NT2/D1 (cell line): ENCODE measurements around the gene ROR1.

Experiments used
- DNase-seq: peaks from one replicate; pipeline ENCODE4 v3.0.0-alpha.2; 2011; ENCODE audit warnings: low read depth, low spot score
- H3K27me3 ChIP-seq: 2 replicates; pipeline ENCODE4 v1.6.0; 2011; ENCODE audit warnings: mild to moderate bottlenecking; ENCODE audit not compliant: insufficient read length, insufficient read depth
- H3K36me3 ChIP-seq: 2 replicates; pipeline ENCODE4 v1.6.1; 2011; ENCODE audit warnings: mild to moderate bottlenecking, low read length, mixed read lengths; ENCODE audit not compliant: insufficient read depth, insufficient read length
- H3K4me1 ChIP-seq: 2 replicates; pipeline ENCODE4 v1.5.1; 2011; ENCODE audit not compliant: insufficient read depth, insufficient read length
- H3K4me3 ChIP-seq: 2 replicates; pipeline ENCODE4 v1.5.1; 2011; ENCODE audit warnings: low read depth; ENCODE audit not compliant: insufficient read length
- H3K9ac ChIP-seq: 2 replicates; pipeline ENCODE4 v1.6.0; 2011; ENCODE audit warnings: low read depth; ENCODE audit not compliant: insufficient read length
- H3K9me3 ChIP-seq: 2 replicates; pipeline ENCODE4 v1.5.1; 2011; ENCODE audit warnings: mild to moderate bottlenecking, low read length; ENCODE audit not compliant: insufficient read depth
- SUZ12 ChIP-seq: IDR thresholded peaks from 2 replicates; pipeline ENCODE4 v1.6.1; 2011; ENCODE audit not compliant: insufficient read length, insufficient read depth; ENCODE audit errors: extremely low read depth
- YY1 ChIP-seq: IDR thresholded peaks from 2 replicates; pipeline ENCODE4 v1.6.1; 2011; ENCODE audit not compliant: insufficient read length, insufficient read depth
- ZNF274 ChIP-seq: IDR thresholded peaks from 2 replicates; pipeline ENCODE4 v1.6.1; 2011; ENCODE audit warnings: mild to moderate bottlenecking, low read depth, low read length

ROR1 gene

GRCh38 chr1:64036549-64036948, 262.7 kb downstream of the ROR1 start:
- no peak overlapping the region for H3K4me3 ChIP-seq
- peaks cover 5% of the 10 kb centered on the region for H3K4me1 ChIP-seq
- H3K36me3 ChIP-seq, result no peaks in the 10 kb centered on the region
- H3K27me3 ChIP-seq, result no peaks in the 10 kb centered on the region
- H3K9me3 ChIP-seq, result peaks cover 10% of the 10 kb centered on the region; the same call in 1 of the 2 replicates
- H3K9ac ChIP-seq, result no peak overlapping the region
- TF ChIP-seq SUZ12 (no peak), ZNF274 (no peak), YY1 (no peak)
- DNase-seq, result no peak

GRCh38 chr1:64038119-64038518, 264.3 kb downstream of the ROR1 start:
- Histone ChIP-seq H3K9ac (no peak overlapping the region), H3K4me1 (peaks cover 5% of the 10 kb centered on the region), H3K36me3 (no peaks in the 10 kb centered on the region), H3K9me3 (peaks cover 10% of the 10 kb centered on the region; the same call in 1 of the 2 replicates), H3K4me3 (no peak overlapping the region), H3K27me3 (no peaks in the 10 kb centered on the region)
- TF ChIP-seq SUZ12 (no peak), ZNF274 (no peak), YY1 (no peak)
- no peak for DNase-seq

- Histone ChIP-seq H3K9ac (no peak overlapping the region), H3K36me3 (no peaks in the 10 kb centered on the region), H3K4me3 (no peak overlapping the region), H3K27me3 (no peaks in the 10 kb centered on the region), H3K4me1 (peaks cover 5% of the 10 kb centered on the region), H3K9me3 (peaks cover 10% of the 10 kb centered on the region; the same call in 1 of the 2 replicates)
- TF ChIP-seq ZNF274, result no peak
- DNase-seq, result no peak
Measured at GRCh38 chr1:64038965-64039364, 265.1 kb downstream of the ROR1 start.

GRCh38 chr1:64039390-64039926, 265.6 kb downstream of the ROR1 start:
- no peak overlapping the region for H3K4me3 ChIP-seq
- TF ChIP-seq SUZ12 (no peak), ZNF274 (no peak), YY1 (no peak)
- peak; percentile 61 for DNase-seq

GRCh38 chr1:64041371-64042131, 267.7 kb downstream of the ROR1 start:
- TF ChIP-seq ZNF274 (no peak), YY1 (no peak), SUZ12 (no peak)
- Histone ChIP-seq H3K4me3 (no peak overlapping the region), H3K9ac (no peak overlapping the region), H3K4me1 (peaks cover 12% of the 10 kb centered on the region), H3K27me3 (no peaks in the 10 kb centered on the region), H3K36me3 (no peaks in the 10 kb centered on the region), H3K9me3 (peaks cover 3% of the 10 kb centered on the region; the same call in 1 of the 2 replicates)
- DNase-seq, result no peak

More at GRCh38 chr1:64039390-64039926, 265.6 kb downstream of the ROR1 start:
- peaks cover 10% of the 10 kb centered on the region; the same call in 1 of the 2 replicates for H3K9me3 ChIP-seq
- peaks cover 5% of the 10 kb centered on the region for H3K4me1 ChIP-seq
- no peaks in the 10 kb centered on the region for H3K27me3 ChIP-seq
- H3K36me3 ChIP-seq, result no peaks in the 10 kb centered on the region
- no peak overlapping the region for H3K9ac ChIP-seq

- no peak for TF ChIP-seq SUZ12
- TF ChIP-seq ZNF274, result no peak
- TF ChIP-seq YY1, result no peak
- no peak for DNase-seq
- Histone ChIP-seq H3K36me3 (no peaks in the 10 kb centered on the region), H3K27me3 (no peaks in the 10 kb centered on the region), H3K9me3 (no peaks in the 10 kb centered on the region), H3K9ac (no peak overlapping the region), H3K4me3 (no peak overlapping the region), H3K4me1 (peaks cover 15% of the 10 kb centered on the region)
Measured at GRCh38 chr1:64042331-64043100, 268.7 kb downstream of the ROR1 start.

GRCh38 chr1:64043288-64043687, 269.5 kb downstream of the ROR1 start:
- TF ChIP-seq YY1 (no peak), ZNF274 (no peak), SUZ12 (no peak)
- Histone ChIP-seq H3K9me3 (no peaks in the 10 kb centered on the region), H3K36me3 (no peaks in the 10 kb centered on the region), H3K27me3 (no peaks in the 10 kb centered on the region), H3K4me1 (peaks cover 10% of the 10 kb centered on the region), H3K9ac (no peak overlapping the region), H3K4me3 (no peak overlapping the region)
- no peak for DNase-seq
